WTC11 (cell line): ENCODE results near the gene SYS1. TPM values are rescaled to one million over a fixed set of nuclear protein-coding genes. Genes with fewer than 3 reads are reported as not detected.

Experiments
- ATAC-seq: fragments of 200-7000 bp; cut with Tn5 transposase; 2 replicates; pipeline ENCODE4 v1.10.0; 2021; ENCODE audit warnings: mild to moderate bottlenecking, moderate library complexity
- CTCF ChIA-PET: fragments of 300-600 bp; sonication (Branson Sonifier 250); formaldehyde crosslinking; loops from one replicate; lab custom pipeline; 2021; ENCODE audit warnings: antibody characterized with exemption; lab: Charles Lee
- POLR2A ChIA-PET: fragments of 350-600 bp; sonication (Branson Sonifier 250); formaldehyde crosslinking; loops from one replicate; lab custom pipeline; 2021; ENCODE audit warnings: antibody characterized with exemption; lab: Charles Lee
- DNase-seq: peaks from one replicate; pipeline ENCODE4 v3.0.0; 2021; ENCODE audit warnings: low spot score
- H3K27ac Mint-ChIP-seq: 2 replicates; pipeline ENCODE4 v1.8.0; 2021; ENCODE audit warnings: mixed read lengths
- H3K27me3 Mint-ChIP-seq: 2 replicates; pipeline ENCODE4 v1.8.0; 2021; ENCODE audit warnings: low read depth, mild to moderate bottlenecking, moderate library complexity, mixed read lengths
- H3K36me3 Mint-ChIP-seq: 2 replicates; pipeline ENCODE4 v1.8.0; 2021; ENCODE audit warnings: mixed read lengths
- H3K4me1 Mint-ChIP-seq: 2 replicates; pipeline ENCODE4 v1.8.0; 2022; ENCODE audit warnings: mixed read lengths
- H3K4me3 Mint-ChIP-seq: 2 replicates; pipeline ENCODE4 v1.8.0; 2021; ENCODE audit warnings: mild to moderate bottlenecking, moderate library complexity, mixed read lengths
- H3K9me3 Mint-ChIP-seq: 2 replicates; pipeline ENCODE4 v1.8.0; 2021; ENCODE audit warnings: mixed read lengths
- CBFB ChIP-seq: sonication (generic); formaldehyde crosslinking; IDR thresholded peaks from 2 replicates; pipeline ENCODE4 v1.8.1; 2022; ENCODE audit warnings: mild to moderate bottlenecking, low read depth, missing genetic modification reagents
- EMX1 ChIP-seq: fragments of 250-450 bp; sonication (Bioruptor Pico); IDR thresholded peaks from 2 replicates; pipeline ENCODE4 v1.8.0; 2021; ENCODE audit warnings: mild to moderate bottlenecking
- IRF2 ChIP-seq: sonication (generic); formaldehyde crosslinking; IDR thresholded peaks from 2 replicates; pipeline ENCODE4 v1.8.0; 2022; ENCODE audit warnings: low read depth, missing genetic modification reagents, borderline replicate concordance
- JAZF1 ChIP-seq: fragments of 250-450 bp; sonication (Bioruptor Pico); IDR thresholded peaks from 2 replicates; pipeline ENCODE4 v1.9.0; 2021; ENCODE audit warnings: moderate library complexity, mild to moderate bottlenecking, inconsistent platforms
- NR2C2 ChIP-seq: sonication (generic); formaldehyde crosslinking; IDR thresholded peaks from 2 replicates; pipeline ENCODE4 v1.8.0; 2022; ENCODE audit warnings: mild to moderate bottlenecking, missing genetic modification reagents
- PRRX2 ChIP-seq: fragments of 250-450 bp; sonication (Bioruptor Pico); IDR thresholded peaks from 2 replicates; pipeline ENCODE4 v1.8.0; 2021; ENCODE audit warnings: mild to moderate bottlenecking
- ZNF138 ChIP-seq: sonication (generic); formaldehyde crosslinking; conservative IDR thresholded peaks from 2 replicates; pipeline ENCODE4 v1.8.1; 2022; ENCODE audit warnings: mild to moderate bottlenecking, moderate library complexity, missing genetic modification reagents
- ZNF263 ChIP-seq: sonication (generic); formaldehyde crosslinking; IDR thresholded peaks from 2 replicates; pipeline ENCODE4 v1.8.1; 2022; ENCODE audit warnings: low read depth, mild to moderate bottlenecking, moderate library complexity, missing genetic modification reagents
- total RNA-seq: library from RNA; stranded (reverse); gene quantifications from 3 replicates; pipeline ENCODE4 v1.2.3, GENCODE V29; 2021
- TF ChIP-seq, protein P1 (sequence below): sonication (generic); formaldehyde crosslinking; IDR thresholded peaks from 2 replicates; pipeline ENCODE4 v1.8.1; 2023; ENCODE audit warnings: mild to moderate bottlenecking, missing genetic modification reagents, moderate library complexity
- TF ChIP-seq, protein P2 (sequence below): sonication (generic); formaldehyde crosslinking; IDR thresholded peaks from 2 replicates; pipeline ENCODE4 v1.8.1; 2023; ENCODE audit warnings: mild to moderate bottlenecking, missing genetic modification reagents
- TF ChIP-seq, protein P3 (sequence below): fragments of 250-450 bp; sonication (Bioruptor Pico); IDR thresholded peaks from 2 replicates; pipeline ENCODE4 v1.8.0; 2021; ENCODE audit warnings: mild to moderate bottlenecking
- TF ChIP-seq, protein P4 (sequence below): fragments of 250-450 bp; sonication (Bioruptor Pico); IDR thresholded peaks from 2 replicates; pipeline ENCODE4 v1.9.0; 2021; ENCODE audit warnings: mild to moderate bottlenecking
- TF ChIP-seq, protein P5 (sequence below): sonication (generic); formaldehyde crosslinking; IDR thresholded peaks from 2 replicates; pipeline ENCODE4 v1.8.1; 2022; ENCODE audit warnings: mild to moderate bottlenecking, missing genetic modification reagents, moderate library complexity, borderline replicate concordance
- TF ChIP-seq, protein P6 (sequence below): sonication (generic); formaldehyde crosslinking; IDR thresholded peaks from 2 replicates; pipeline ENCODE4 v1.8.0; 2022; ENCODE audit warnings: missing genetic modification reagents
- TF ChIP-seq, protein P7 (sequence below): fragments of 250-450 bp; sonication (Bioruptor Pico); IDR thresholded peaks from 2 replicates; pipeline ENCODE4 v2.1.2; 2022; ENCODE audit warnings: mild to moderate bottlenecking, moderate library complexity

SYS1 gene
- total RNA-seq, 1 experiment from 2014 or later = 16.4 TPM

DNA sequence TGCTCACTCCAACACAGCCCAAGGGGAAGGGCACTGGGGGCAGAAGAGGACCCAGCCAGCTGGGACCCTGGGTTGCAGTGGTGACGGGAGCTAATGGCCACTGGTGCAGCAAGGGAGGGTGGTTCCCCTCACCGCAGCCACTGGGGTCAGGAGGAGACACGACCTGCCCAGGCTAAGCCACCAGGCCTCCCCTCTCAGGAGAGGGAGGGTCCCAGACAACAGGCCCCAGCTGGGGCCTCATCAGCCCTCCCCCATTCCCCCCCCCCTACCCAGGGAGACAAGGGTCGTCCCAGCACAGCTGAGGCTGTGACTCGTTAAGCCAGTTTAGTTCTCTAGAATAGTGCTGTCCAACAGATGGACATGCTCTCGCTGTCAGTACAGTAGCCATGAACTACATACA lies 37.6 kb upstream of the SYS1 start (continued):
- TF ChIP-seq, protein P1, sequence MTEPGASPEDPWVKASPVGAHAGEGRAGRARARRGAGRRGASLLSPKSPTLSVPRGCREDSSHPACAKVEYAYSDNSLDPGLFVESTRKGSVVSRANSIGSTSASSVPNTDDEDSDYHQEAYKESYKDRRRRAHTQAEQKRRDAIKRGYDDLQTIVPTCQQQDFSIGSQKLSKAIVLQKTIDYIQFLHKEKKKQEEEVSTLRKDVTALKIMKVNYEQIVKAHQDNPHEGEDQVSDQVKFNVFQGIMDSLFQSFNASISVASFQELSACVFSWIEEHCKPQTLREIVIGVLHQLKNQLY (CRISPR knock-in tag) = no peak

DNA sequence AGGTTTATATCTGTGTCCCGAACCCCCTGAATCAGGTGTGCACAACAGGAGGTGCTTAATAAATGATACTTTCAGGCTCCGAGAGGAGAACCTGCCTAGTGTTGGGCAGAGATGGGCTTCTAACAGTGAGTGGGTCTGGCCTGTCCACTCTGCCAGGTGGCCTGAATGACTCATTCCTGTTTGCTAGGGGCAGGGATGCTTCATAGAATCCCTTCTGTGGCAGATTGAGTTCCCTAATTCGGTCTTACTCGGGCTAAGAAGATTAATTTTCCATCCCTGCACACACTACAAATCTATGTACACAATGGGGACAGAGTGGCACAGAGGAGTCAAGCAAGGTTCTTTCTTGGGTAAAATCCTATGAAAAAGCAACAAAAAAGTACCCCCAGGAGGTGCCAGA lies 34.5 kb upstream of the SYS1 start:
- no peak overlapping the region for H3K27ac Mint-ChIP-seq

More for the DNA sequence above, 34.5 kb upstream of the SYS1 start:
- H3K9me3 Mint-ChIP-seq = no peaks in the 10 kb centered on the region
- no peak for DNase-seq
- ChIA-PET CTCF (interaction anchor here (1.3 to 1.7 kb wide), 2 partner anchors 38 to 121 kb away, joined by 3 read pairs; no protein-coding TSS in a partner anchor), POLR2A (no interaction called here)
- H3K27me3 Mint-ChIP-seq = no peaks in the 10 kb centered on the region
- no peak for TF ChIP-seq EMX1 (CRISPR knock-in tag)
- TF ChIP-seq JAZF1 = no peak
- TF ChIP-seq, protein P2, sequence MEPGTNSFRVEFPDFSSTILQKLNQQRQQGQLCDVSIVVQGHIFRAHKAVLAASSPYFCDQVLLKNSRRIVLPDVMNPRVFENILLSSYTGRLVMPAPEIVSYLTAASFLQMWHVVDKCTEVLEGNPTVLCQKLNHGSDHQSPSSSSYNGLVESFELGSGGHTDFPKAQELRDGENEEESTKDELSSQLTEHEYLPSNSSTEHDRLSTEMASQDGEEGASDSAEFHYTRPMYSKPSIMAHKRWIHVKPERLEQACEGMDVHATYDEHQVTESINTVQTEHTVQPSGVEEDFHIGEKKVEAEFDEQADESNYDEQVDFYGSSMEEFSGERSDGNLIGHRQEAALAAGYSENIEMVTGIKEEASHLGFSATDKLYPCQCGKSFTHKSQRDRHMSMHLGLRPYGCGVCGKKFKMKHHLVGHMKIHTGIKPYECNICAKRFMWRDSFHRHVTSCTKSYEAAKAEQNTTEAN (CRISPR knock-in tag) = no peak
- TF ChIP-seq, protein P3, sequence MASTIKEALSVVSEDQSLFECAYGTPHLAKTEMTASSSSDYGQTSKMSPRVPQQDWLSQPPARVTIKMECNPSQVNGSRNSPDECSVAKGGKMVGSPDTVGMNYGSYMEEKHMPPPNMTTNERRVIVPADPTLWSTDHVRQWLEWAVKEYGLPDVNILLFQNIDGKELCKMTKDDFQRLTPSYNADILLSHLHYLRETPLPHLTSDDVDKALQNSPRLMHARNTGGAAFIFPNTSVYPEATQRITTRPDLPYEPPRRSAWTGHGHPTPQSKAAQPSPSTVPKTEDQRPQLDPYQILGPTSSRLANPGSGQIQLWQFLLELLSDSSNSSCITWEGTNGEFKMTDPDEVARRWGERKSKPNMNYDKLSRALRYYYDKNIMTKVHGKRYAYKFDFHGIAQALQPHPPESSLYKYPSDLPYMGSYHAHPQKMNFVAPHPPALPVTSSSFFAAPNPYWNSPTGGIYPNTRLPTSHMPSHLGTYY = no peak
- TF ChIP-seq, protein P4, sequence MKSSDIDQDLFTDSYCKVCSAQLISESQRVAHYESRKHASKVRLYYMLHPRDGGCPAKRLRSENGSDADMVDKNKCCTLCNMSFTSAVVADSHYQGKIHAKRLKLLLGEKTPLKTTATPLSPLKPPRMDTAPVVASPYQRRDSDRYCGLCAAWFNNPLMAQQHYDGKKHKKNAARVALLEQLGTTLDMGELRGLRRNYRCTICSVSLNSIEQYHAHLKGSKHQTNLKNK (CRISPR knock-in tag) = no peak
- TF ChIP-seq CBFB = no peak
- TF ChIP-seq IRF2 (CRISPR knock-in tag) = no peak
- TF ChIP-seq ZNF263 (CRISPR knock-in tag) = no peak
- TF ChIP-seq, protein P5, sequence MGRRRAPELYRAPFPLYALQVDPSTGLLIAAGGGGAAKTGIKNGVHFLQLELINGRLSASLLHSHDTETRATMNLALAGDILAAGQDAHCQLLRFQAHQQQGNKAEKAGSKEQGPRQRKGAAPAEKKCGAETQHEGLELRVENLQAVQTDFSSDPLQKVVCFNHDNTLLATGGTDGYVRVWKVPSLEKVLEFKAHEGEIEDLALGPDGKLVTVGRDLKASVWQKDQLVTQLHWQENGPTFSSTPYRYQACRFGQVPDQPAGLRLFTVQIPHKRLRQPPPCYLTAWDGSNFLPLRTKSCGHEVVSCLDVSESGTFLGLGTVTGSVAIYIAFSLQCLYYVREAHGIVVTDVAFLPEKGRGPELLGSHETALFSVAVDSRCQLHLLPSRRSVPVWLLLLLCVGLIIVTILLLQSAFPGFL = no peak
- TF ChIP-seq PRRX2 (CRISPR knock-in tag) = no peak
- TF ChIP-seq ZNF138 = no peak
- TF ChIP-seq NR2C2 = no peak
- TF ChIP-seq, protein P6, sequence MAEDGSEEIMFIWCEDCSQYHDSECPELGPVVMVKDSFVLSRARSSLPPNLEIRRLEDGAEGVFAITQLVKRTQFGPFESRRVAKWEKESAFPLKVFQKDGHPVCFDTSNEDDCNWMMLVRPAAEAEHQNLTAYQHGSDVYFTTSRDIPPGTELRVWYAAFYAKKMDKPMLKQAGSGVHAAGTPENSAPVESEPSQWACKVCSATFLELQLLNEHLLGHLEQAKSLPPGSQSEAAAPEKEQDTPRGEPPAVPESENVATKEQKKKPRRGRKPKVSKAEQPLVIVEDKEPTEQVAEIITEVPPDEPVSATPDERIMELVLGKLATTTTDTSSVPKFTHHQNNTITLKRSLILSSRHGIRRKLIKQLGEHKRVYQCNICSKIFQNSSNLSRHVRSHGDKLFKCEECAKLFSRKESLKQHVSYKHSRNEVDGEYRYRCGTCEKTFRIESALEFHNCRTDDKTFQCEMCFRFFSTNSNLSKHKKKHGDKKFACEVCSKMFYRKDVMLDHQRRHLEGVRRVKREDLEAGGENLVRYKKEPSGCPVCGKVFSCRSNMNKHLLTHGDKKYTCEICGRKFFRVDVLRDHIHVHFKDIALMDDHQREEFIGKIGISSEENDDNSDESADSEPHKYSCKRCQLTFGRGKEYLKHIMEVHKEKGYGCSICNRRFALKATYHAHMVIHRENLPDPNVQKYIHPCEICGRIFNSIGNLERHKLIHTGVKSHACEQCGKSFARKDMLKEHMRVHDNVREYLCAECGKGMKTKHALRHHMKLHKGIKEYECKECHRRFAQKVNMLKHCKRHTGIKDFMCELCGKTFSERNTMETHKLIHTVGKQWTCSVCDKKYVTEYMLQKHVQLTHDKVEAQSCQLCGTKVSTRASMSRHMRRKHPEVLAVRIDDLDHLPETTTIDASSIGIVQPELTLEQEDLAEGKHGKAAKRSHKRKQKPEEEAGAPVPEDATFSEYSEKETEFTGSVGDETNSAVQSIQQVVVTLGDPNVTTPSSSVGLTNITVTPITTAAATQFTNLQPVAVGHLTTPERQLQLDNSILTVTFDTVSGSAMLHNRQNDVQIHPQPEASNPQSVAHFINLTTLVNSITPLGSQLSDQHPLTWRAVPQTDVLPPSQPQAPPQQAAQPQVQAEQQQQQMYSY (CRISPR knock-in tag) = no peak
- TF ChIP-seq, protein P7, sequence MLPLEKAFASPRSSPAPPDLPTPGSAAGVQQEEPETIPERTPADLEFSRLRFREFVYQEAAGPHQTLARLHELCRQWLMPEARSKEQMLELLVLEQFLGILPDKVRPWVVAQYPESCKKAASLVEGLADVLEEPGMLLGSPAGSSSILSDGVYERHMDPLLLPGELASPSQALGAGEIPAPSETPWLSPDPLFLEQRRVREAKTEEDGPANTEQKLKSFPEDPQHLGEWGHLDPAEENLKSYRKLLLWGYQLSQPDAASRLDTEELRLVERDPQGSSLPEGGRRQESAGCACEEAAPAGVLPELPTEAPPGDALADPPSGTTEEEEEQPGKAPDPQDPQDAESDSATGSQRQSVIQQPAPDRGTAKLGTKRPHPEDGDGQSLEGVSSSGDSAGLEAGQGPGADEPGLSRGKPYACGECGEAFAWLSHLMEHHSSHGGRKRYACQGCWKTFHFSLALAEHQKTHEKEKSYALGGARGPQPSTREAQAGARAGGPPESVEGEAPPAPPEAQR (CRISPR knock-in tag) = no peak
- no peak overlapping the region for H3K4me3 Mint-ChIP-seq
- H3K4me1 Mint-ChIP-seq = no peaks in the 10 kb centered on the region
- ATAC-seq = no peak
- peaks cover 26% of the 10 kb centered on the region for H3K36me3 Mint-ChIP-seq
